Caco-2 (cell line): Measurements from ENCODE around the gene ARL8B. TPM values are rescaled to one million over a fixed set of nuclear protein-coding genes. Genes with fewer than 3 reads are reported as not detected.

Experiments
- BruUV-seq: library from RNA; stranded (reverse); fragments of 400-500 nt; replicated peaks from 2 replicates; lab custom pipeline; 2021; lab: Mats Ljungman, UMichigan
- CTCF ChIA-PET: fragments of 300-600 bp; sonication (Branson Sonifier 250); formaldehyde crosslinking; loops from one replicate; lab custom pipeline; 2022; ENCODE audit warnings: antibody characterized with exemption; lab: Charles Lee
- POLR2A ChIA-PET: fragments of 300-600 bp; sonication (Branson Sonifier 250); formaldehyde crosslinking; loops from one replicate; lab custom pipeline; 2022; ENCODE audit warnings: antibody characterized with exemption; lab: Charles Lee
- DNase-seq, 2 experiments: peaks; one replicate each; pipeline versions ENCODE4 v3.0.0 to v3.0.0-alpha.2; 2020 to 2022
- H3K27me3 ChIP-seq: replicated peaks from 2 replicates; pipeline ENCODE4 v1.6.0; 2011; ENCODE audit warnings: low read length; ENCODE audit not compliant: control insufficient read depth, insufficient read depth
- H3K36me3 ChIP-seq: 2 replicates; pipeline ENCODE4 v1.5.1; 2011; ENCODE audit warnings: low read length; ENCODE audit not compliant: control insufficient read depth, insufficient read depth
- H3K4me1 ChIP-seq: fragments of 250-450 bp; sonication (Bioruptor Pico); 2 replicates; pipeline ENCODE4 v1.5.1; 2020; ENCODE audit warnings: mild to moderate bottlenecking
- H3K4me3 ChIP-seq: 2 replicates; pipeline ENCODE4 v1.5.1; 2011; ENCODE audit warnings: low read depth, mild to moderate bottlenecking, control low read depth, low read length
- H3K9me3 ChIP-seq: fragments of 250-450 bp; sonication (Bioruptor Pico); 2 replicates; pipeline ENCODE4 v1.5.1; 2020; ENCODE audit warnings: mild to moderate bottlenecking, moderate library complexity
- H3K27ac Mint-ChIP-seq: one replicate; pipeline ENCODE4 v1.8.0; 2022; ENCODE audit warnings: mixed read lengths; ENCODE audit not compliant: unreplicated experiment
- H3K27me3 Mint-ChIP-seq: one replicate; pipeline ENCODE4 v1.8.0; 2022; ENCODE audit warnings: mixed read lengths; ENCODE audit not compliant: insufficient read depth, unreplicated experiment
- H3K36me3 Mint-ChIP-seq: one replicate; pipeline ENCODE4 v1.8.0; 2022; ENCODE audit warnings: mild to moderate bottlenecking, mixed read lengths; ENCODE audit not compliant: insufficient read depth, unreplicated experiment
- H3K4me1 Mint-ChIP-seq: one replicate; pipeline ENCODE4 v1.8.0; 2022; ENCODE audit warnings: low read depth, mixed read lengths; ENCODE audit not compliant: unreplicated experiment
- H3K4me3 Mint-ChIP-seq: one replicate; pipeline ENCODE4 v1.8.0; 2022; ENCODE audit warnings: mild to moderate bottlenecking, moderate library complexity, mixed read lengths; ENCODE audit not compliant: unreplicated experiment
- H3K9me3 Mint-ChIP-seq: one replicate; pipeline ENCODE4 v1.8.0; 2022; ENCODE audit warnings: mixed read lengths; ENCODE audit not compliant: unreplicated experiment
- CTCF ChIP-seq, 2 experiments: fragments of 200-600 bp in 1 of 2; IDR thresholded peaks; 1 replicate in 1 of 2; 2 replicates in 1 of 2; pipeline versions ENCODE4 v1.5.1 to v1.8.0; 2011 to 2022; ENCODE audit warnings: antibody characterized with exemption in 1 of 2, control low read depth in 1 of 2, inconsistent platforms in 1 of 2, low read depth in 1 of 2, low read length in 1 of 2, mild to moderate bottlenecking in 1 of 2, moderate library complexity in 1 of 2; ENCODE audit not compliant: insufficient read depth in 1 of 2, severe bottlenecking in 1 of 2, unreplicated experiment in 1 of 2
- intact Hi-C: fragments of 100-400 bp; cut with micrococcal nuclease; formaldehyde crosslinking; loops from one replicate; pipeline ENCODE4 v1.10.0; 2022; ENCODE audit not compliant: unreplicated experiment
- total RNA-seq: library from RNA; stranded (reverse); gene quantifications from 2 replicates; pipeline ENCODE4 v1.2.3, GENCODE V29; 2022

The ARL8B gene
- total RNA-seq, 1 experiment from 2014 or later: 65.0 TPM

- no peaks in the 10 kb centered on the region for H3K27me3 Mint-ChIP-seq
- H3K4me3 Mint-ChIP-seq: peak overlapping the region; percentile 77
- Histone ChIP-seq H3K36me3 (no peaks in the 10 kb centered on the region; the same call in 1 of the 2 replicates), H3K4me3 (peak overlapping the region; percentile 94), H3K27me3 (no peaks in the 10 kb centered on the region), H3K9me3 (no peaks in the 10 kb centered on the region), H3K4me1 (peaks cover 17% of the 10 kb centered on the region; the same call in 1 of the 2 replicates)
- POLR2A ChIA-PET: interaction anchor here (0.6 kb wide), 1 partner anchor 65 kb away, joined by 3 read pairs; no protein-coding TSS in a partner anchor
- CTCF ChIA-PET: no interaction called here
- H3K36me3 Mint-ChIP-seq: peaks cover 43% of the 10 kb centered on the region
- BruUV-seq: TSS peak; percentile 63
- peak; percentile 73 to 74 for DNase-seq
- no peak for TF ChIP-seq CTCF (IDR thresholded peaks at IDR 0.05; ENCODE audit: insufficient read depth in 1 of 2, low read depth in 1 of 2, low read length in 1 of 2, severe bottlenecking in 1 of 2, unreplicated experiment in 1 of 2)
- intact Hi-C loops: loop anchor here (5.0 kb wide), 2 partner anchors 211 to 446 kb away; partner anchors contain the start of gene BHLHE40
- no peaks in the 10 kb centered on the region for H3K9me3 Mint-ChIP-seq
- H3K27ac Mint-ChIP-seq: peak overlapping the region; percentile 95
- peaks cover 18% of the 10 kb centered on the region for H3K4me1 Mint-ChIP-seq
Observed at GRCh38 chr3:5188419-5189221, 66.5 kb downstream of the ARL8B start.

- no peak for TF ChIP-seq CTCF (IDR thresholded peaks at IDR 0.05; ENCODE audit: insufficient read depth in 1 of 2, low read depth in 1 of 2, low read length in 1 of 2, severe bottlenecking in 1 of 2, unreplicated experiment in 1 of 2)
- BruUV-seq: no TSS peak
- Mint-ChIP-seq H3K27me3 (no peaks in the 10 kb centered on the region), H3K4me3 (peak overlapping the region; percentile 65), H3K36me3 (peaks cover 54% of the 10 kb centered on the region), H3K9me3 (no peaks in the 10 kb centered on the region), H3K4me1 (peaks cover 34% of the 10 kb centered on the region), H3K27ac (no peak overlapping the region)
- no peaks in the 10 kb centered on the region for H3K27me3 ChIP-seq
- peaks cover 29% of the 10 kb centered on the region for H3K4me1 ChIP-seq
- DNase-seq: no peak
- H3K4me3 ChIP-seq: no peak overlapping the region
- no peaks in the 10 kb centered on the region for H3K9me3 ChIP-seq
- ChIA-PET POLR2A (interaction anchor here (0.6 kb wide), 1 partner anchor 280 kb away, joined by 3 read pairs; no protein-coding TSS in a partner anchor), CTCF (no interaction called here)
- intact Hi-C loops: no loop called here
- H3K36me3 ChIP-seq: no peaks in the 10 kb centered on the region; the same call in 1 of the 2 replicates
Observed at GRCh38 chr3:5190147-5190791, 68.2 kb downstream of the ARL8B start.

GRCh38 chr3:5191555-5192304 lies 69.6 kb downstream of the ARL8B start:
- peak in 1 of 2 experiments; percentile 40 for DNase-seq
- peaks cover 31% of the 10 kb centered on the region for H3K4me1 Mint-ChIP-seq
- no peaks in the 10 kb centered on the region; the same call in 1 of the 2 replicates for H3K36me3 ChIP-seq
- ChIA-PET POLR2A (no interaction called here), CTCF (interaction anchor here (1.2 kb wide), 1 partner anchor 53 kb away, joined by 3 read pairs; no protein-coding TSS in a partner anchor)
- no peak for TF ChIP-seq CTCF (IDR thresholded peaks at IDR 0.05; ENCODE audit: insufficient read depth in 1 of 2, low read depth in 1 of 2, low read length in 1 of 2, severe bottlenecking in 1 of 2, unreplicated experiment in 1 of 2)
- peak overlapping the region; percentile 48 for H3K27ac Mint-ChIP-seq
- H3K36me3 Mint-ChIP-seq: peaks cover 51% of the 10 kb centered on the region
- no TSS peak for BruUV-seq
- H3K27me3 ChIP-seq: no peaks in the 10 kb centered on the region
- no peaks in the 10 kb centered on the region for H3K27me3 Mint-ChIP-seq
- intact Hi-C loops: no loop called here
- H3K4me3 Mint-ChIP-seq: peak overlapping the region; percentile 38
- no peaks in the 10 kb centered on the region for H3K9me3 ChIP-seq
- peaks cover 32% of the 10 kb centered on the region for H3K4me1 ChIP-seq
- no peaks in the 10 kb centered on the region for H3K9me3 Mint-ChIP-seq
- H3K4me3 ChIP-seq: no peak overlapping the region
